ELR (cell line): ENCODE results near the gene MVD.

Experiments used
- DNase-seq: peaks from one replicate; pipeline ENCODE4 v3.0.0-alpha.2; 2015; ENCODE audit warnings: low read depth

MVD gene

GRCh38 chr16:88662843-88663606, at the start of gene MVD:
TSS of gene MVD (minus strand) at chr16:88663091. CDS start at chr16:88663080, 11 bp downstream.
- DNase-seq = peak; percentile 99

GRCh38 chr16:88712362-88712979, 49.6 kb upstream of the MVD start:
- no peak for DNase-seq

GRCh38 chr16:88711750-88712340, 49.0 kb upstream of the MVD start:
- DNase-seq = no peak

GRCh38 chr16:88710556-88710955, 47.7 kb upstream of the MVD start:
- no peak for DNase-seq

GRCh38 chr16:88706965-88707826, 44.3 kb upstream of the MVD start:
- peak; percentile 38 for DNase-seq

GRCh38 chr16:88706229-88706964, 43.5 kb upstream of the MVD start, which contains the start of the genes CTU2 and RNF166:
TSS of gene CTU2 (plus strand) at chr16:88706503. CDS start at chr16:88706531, 28 bp downstream.
TSS of gene RNF166 (minus strand) at chr16:88706408. CDS start at chr16:88706325, 83 bp downstream.
- peak; percentile 90 for DNase-seq

GRCh38 chr16:88705801-88706228, 42.9 kb upstream of the MVD start:
- peak; percentile 39 for DNase-seq

GRCh38 chr16:88705076-88705684, 42.3 kb upstream of the MVD start:
- peak; percentile 44 for DNase-seq

GRCh38 chr16:88703486-88704309, 40.8 kb upstream of the MVD start:
- no peak for DNase-seq

- no peak for DNase-seq
These were observed 39.7 kb upstream of the MVD start for GRCh38 chr16:88702371-88703210.

GRCh38 chr16:88701581-88702370, 38.9 kb upstream of the MVD start:
- no peak for DNase-seq

- peak; percentile 96 for DNase-seq
These were observed 38.0 kb upstream of the MVD start for GRCh38 chr16:88700636-88701482.

GRCh38 chr16:88700322-88700635, 37.4 kb upstream of the MVD start:
- DNase-seq = no peak

GRCh38 chr16:88699180-88699579, 36.3 kb upstream of the MVD start:
- no peak for DNase-seq

- DNase-seq = no peak
These were observed 35.8 kb upstream of the MVD start for GRCh38 chr16:88698646-88699045.

GRCh38 chr16:88697831-88698615, 35.1 kb upstream of the MVD start:
- no peak for DNase-seq
